AG08395 (cell line): Measurements from ENCODE around the gene MAGIX.

Experiments used
- DNase-seq: peaks from one replicate; pipeline ENCODE4 v3.0.0; 2012; ENCODE audit warnings: mixed read lengths, low spot score

Gene MAGIX

GRCh38 chrX:49184294-49185281 lies 22.0 kb downstream of the MAGIX start:
- peak; percentile 88 for DNase-seq

- DNase-seq, result peak; percentile 45
Measured at GRCh38 chrX:49186125-49187027, 23.8 kb downstream of the MAGIX start, which contains the start of gene PRICKLE3. Gene PRICKLE3, minus strand, starts transcription at chrX:49186373. Its CDS starts 76 bp downstream, at chrX:49186297.

DNA sequence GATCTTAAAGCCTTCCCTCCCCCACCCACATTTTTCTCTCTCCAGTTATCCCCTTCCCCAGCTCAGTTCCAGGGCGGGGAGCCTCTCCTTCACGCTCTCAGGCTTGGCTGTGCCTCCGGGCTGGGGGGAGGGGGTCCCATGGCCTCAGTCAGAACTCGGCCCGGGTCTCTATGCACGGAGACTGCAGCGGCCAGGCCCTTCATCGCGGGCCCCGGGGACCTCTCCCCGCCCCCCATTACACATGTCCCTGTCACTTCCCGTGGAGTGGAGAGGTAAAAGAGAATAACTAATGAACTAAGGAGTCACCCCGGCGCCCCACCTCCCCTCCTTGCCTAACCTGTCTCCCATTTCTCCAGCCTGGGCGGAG lies 24.5 kb downstream of the MAGIX start:
- no peak for DNase-seq

- DNase-seq, result no peak
Measured at GRCh38 chrX:49187526-49187925, 25.0 kb downstream of the MAGIX start.

DNA sequence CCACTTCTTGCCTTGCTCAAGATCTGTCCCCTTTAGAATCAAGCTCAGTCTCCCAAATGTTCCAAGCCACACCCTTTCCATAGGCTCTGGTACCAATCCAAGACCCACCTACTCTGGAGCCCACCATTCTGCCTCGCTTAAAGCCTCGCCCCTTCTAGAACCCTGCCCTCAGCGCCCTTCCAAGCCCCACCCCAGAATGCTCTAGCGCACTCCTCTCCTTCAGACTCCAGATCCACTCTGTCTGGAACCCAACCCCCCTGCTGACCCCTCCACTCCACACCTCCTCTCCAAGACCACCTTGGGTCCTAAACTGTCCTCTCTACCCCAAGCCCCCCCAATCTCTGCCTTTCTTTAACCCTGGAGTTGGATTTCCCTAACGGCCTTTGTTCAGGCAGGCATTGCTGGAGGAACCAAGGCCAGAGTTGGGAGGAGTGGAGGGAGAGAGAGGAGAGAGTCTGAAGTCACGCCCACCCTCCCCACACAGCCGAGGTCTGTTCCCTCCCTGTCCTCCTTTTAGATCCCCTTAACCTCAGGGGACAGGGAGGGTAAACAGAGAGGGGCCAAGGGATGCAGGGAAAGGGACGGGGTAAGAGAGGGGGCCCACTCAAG lies 26.0 kb downstream of the MAGIX start:
- no peak for DNase-seq

GRCh38 chrX:49189606-49190005 lies 27.0 kb downstream of the MAGIX start:
- no peak for DNase-seq

DNA sequence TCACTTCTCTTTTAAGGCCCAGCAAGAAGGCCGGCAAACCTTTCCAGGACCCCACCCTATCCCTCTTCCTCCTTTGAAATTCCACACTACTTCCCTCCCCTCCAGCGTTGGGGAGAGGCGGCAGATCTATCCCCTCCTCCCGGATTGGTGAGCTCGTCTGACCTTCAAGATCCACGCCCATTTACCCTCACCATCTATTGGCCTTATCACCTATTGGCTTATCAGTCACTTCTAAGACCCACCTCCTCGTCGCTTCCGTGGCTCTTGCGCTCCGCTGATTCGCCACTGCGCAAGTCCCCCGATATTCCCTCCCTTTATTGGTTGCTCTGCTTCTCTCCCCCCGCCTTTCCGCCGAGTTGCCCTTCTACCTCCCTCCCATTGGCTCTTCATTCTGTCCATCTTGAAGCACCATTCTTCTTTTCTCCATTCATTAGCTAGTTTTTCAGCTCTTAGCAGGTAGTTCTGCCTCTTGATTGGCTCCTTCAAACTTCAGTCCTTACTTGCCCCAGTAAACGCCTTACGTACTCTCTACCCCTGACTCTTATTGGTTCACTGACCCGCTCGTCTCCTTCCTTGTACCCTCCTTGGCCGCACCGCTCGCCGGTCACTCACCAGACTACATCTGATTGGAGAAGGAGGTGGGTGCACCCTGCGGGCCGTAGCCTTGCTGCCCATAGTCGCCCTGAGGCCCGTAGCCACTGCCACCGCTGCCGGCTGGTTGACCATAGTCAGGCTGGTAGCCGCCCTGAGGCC lies 28.4 kb downstream of the MAGIX start:
- peak; percentile 93 for DNase-seq

DNA sequence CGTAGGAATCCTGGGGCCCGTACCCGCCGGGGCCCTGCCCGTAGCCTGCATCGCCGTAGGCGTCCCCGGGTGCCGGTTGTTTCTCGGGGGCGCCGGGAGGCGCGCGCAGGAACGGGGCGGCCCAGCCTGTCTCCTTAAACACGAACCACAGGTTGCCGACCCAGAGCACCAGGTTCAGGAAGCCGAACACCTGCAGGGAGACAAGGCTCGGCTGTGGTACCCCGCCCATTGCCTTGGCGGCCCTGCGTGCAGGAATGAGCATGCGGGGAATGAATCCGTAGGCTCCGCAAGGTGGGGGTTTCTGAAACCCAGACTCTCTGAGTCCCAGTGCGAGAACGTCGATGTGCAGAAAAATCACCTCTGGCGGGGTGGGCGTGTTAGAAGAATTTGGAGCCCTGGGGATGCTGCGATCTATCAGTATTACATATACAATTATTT lies 29.0 kb downstream of the MAGIX start:
- DNase-seq, result no peak

- peak; percentile 21 for DNase-seq
Measured at GRCh38 chrX:49192722-49193328, 30.3 kb downstream of the MAGIX start.

GRCh38 chrX:49193542-49193964 lies 31.0 kb downstream of the MAGIX start:
- no peak for DNase-seq

GRCh38 chrX:49197543-49198087 lies 35.1 kb downstream of the MAGIX start:
- DNase-seq, result no peak

DNA sequence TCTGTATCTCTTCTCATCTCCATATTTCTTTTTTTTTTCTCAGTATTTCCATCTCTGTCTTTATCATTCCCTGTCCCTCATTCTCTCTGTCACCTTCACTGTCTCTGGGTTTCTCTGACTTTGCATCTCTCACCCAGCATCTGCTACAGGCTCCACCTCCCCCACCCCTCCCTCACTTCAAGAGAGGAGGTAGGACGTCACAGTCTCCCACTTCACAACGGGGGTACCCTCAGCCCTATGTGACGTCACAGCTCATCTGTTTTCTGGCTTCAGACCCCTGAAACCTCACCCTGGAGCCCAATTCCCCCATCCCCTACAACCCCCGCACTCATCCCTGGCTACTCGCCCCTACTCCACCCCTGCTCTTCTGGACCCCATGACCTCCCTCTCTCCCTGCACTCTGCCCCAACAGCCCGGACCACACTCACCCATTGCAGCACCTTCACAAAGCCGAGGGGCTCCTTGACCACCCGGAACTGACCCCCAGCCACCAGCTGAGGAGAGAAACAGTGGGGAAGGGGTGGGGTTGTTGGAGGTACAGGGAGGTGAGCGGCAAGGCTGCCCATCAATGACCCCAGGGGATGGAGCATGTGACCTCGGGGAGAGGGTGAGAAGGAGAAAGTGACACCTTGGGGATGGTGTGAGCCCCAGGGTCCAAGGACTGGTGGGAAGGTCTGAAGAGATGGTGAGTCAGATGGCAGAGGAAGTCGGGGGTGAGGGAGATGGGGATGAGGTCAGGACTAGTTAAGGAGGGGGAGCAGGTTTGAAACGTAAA lies 36.2 kb downstream of the MAGIX start:
- DNase-seq, result no peak

GRCh38 chrX:49199315-49199595 lies 36.7 kb downstream of the MAGIX start:
- no peak for DNase-seq

DNA sequence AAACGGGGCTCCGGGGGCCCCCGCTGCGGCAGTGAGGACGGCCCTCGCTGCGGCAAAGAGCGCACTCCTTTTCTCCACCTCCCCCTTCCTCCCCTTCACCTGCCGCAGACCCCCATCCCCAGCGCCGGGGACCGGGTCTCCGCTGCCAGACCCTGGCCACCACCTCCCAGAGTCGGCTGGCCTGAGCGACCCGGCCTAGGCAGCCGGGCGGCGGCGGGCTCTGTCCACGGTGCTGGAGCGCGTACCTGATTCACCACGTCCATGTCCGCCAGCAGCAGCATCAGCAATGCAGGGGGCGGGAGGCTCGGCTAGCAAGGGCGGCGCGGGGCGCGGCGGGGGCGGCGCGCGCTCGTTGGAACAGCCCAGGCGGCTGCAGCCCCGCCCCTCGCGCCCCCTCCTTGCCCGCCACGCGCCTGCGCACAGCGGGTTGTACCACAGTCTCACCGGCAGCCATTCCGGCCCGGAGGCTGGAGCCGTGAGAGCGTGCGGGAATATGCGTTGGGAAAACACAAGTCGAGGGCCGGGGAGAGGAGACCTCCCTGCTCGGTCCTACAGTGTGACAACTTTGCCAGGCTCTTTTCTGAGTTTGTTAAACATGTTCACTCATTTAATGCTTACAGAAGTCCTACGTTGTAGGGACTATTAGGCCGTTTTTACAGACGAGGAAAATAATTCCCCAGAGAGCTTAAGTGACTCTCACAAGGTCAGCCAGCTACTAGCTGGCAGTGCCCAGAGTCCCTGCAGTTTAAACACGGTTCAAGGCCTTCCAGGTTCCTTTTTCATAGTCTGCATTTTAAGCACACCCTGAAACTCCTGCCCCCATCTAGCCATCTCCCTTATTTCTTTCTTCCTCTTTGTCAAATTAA lies 37.6 kb downstream of the MAGIX start, which contains the start of gene SYP:
Gene SYP, minus strand, starts transcription at position 288 of the 866 bp plus-strand sequence. Its CDS starts 7 bp downstream, at position 281.
- DNase-seq, result peak; percentile 97

DNA sequence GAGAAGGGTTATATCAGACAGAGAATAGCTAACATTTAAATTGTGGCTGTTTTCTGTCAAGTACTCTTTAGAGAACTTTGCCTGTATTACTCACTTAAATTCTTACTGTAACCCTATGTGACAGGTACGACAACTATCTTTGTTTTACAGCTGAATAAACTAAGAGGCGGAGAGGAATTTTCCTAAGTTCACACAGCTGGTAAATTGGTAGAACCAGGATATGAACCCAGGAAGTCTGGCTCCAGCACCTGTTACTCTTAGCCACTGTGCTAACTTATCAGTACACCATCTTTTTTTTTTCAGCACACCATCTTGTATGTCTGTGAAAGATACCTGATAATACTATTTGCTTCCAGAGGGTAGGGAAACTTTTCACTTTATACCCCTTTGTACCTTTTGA lies 39.5 kb downstream of the MAGIX start:
- no peak for DNase-seq

DNA sequence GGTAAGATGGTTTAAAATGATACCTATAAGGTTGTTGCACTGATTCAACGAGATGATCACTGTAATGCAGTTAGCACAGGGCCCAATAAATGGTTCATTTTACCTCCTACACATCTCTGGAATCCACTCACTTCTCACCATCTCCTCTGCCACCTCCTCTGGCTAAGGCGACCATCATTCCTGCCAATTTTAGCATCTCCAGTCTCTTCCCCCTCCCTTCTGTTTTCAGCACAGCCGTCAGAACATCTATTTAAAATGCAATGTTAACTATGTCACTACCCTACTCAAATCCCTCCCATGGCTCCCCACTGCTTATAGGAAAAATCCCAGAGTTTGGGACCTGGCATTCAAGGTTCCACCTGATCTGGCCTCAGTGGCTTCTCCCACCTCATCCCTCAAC lies 41.0 kb downstream of the MAGIX start:
- no peak for DNase-seq

GRCh38 chrX:49204017-49204416 lies 41.5 kb downstream of the MAGIX start:
- no peak for DNase-seq

DNA sequence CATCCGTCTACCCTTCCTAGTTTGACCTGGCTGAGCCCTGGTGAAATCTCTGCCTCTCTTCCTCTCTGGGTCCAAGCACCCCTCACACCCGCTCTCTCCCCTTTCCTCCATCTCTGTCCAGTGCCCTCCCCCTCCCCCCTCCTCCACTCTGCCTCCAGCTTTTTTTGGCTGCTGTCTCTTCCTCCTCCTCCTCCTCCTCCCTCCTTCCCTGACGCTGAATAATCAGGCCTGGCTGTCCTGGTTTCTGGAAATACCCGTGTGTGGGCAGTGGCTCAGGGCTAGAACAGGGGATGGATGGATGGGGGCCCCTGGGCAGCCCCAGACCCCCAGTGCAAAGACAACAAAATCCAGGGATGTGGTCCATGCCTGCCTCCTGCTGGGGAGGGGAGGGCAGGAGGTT lies 42.2 kb downstream of the MAGIX start:
- DNase-seq, result no peak

GRCh38 chrX:49205443-49205842 lies 42.9 kb downstream of the MAGIX start:
- DNase-seq, result no peak
